IPS-NIHi7 (cell line): ENCODE measurements around the gene GFOD2.
A peak's percentile ranks its signal among the peaks of the same experiment; 100 is the strongest.
"Not testable (repeated sequence)": the region's sequence is repeated elsewhere in the genome, so short reads cannot be mapped to it uniquely, and the experiment has no call there.

Source experiments
- DNase-seq: peaks from one replicate; pipeline ENCODE4 v3.0.0; 2012; ENCODE audit warnings: mixed read lengths; ENCODE audit errors: extremely low spot score

The GFOD2 gene, protein sequence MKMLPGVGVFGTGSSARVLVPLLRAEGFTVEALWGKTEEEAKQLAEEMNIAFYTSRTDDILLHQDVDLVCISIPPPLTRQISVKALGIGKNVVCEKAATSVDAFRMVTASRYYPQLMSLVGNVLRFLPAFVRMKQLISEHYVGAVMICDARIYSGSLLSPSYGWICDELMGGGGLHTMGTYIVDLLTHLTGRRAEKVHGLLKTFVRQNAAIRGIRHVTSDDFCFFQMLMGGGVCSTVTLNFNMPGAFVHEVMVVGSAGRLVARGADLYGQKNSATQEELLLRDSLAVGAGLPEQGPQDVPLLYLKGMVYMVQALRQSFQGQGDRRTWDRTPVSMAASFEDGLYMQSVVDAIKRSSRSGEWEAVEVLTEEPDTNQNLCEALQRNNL

GRCh38 chr16:67719048-67719777, at the start of gene GFOD2:
Gene GFOD2 (minus strand): TSS chr16:67719316. CDS start chr16:67685715, 33,601 bp downstream.
- DNase-seq = peak; percentile 100

DNA sequence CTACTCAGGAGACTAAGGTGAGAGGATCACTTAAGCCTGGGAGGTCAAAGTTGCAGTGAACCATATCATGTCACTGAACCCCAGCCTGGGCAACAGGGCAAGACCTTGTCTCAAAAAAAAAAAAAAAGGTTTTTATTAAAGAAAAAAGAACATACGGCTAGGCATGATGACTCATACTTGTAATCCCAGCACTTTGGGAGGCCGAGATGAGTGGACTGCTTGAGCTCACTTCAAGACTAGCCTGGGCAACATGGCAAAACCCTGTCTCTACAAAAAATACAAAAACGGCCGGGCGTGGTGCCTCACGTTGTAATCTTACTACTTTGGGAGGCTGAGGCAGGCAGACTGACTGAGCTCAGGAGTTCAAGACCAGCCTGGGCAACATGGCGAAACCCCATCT, 48.8 kb upstream of the GFOD2 start:
- no peak for DNase-seq

GRCh38 chr16:67766291-67766690, 47.2 kb upstream of the GFOD2 start:
- no peak for DNase-seq

GRCh38 chr16:67764158-67764667, 45.1 kb upstream of the GFOD2 start:
- no peak for DNase-seq

DNA sequence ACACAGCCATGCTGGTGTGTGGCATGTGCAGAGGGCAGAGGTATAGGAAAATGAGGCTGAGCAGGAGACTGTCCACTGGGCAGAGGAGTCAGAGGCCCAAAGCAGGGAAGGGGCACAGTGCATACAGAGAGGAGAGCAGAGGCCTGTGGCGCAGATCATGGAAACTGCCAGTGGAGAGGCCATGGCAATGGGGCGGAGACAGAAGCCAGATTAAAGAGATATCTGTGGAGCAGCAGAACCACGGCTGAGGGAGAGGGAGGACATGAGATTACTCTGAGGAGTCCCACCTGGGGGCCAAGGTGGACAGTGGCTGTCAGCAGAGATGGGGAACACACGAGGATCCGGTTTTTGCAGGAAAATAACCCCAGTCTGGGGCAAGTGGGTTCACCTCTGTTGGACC, 44.0 kb upstream of the GFOD2 start:
- DNase-seq = no peak

- DNase-seq = no peak
Observed at GRCh38 chr16:67762385-67762784, 43.3 kb upstream of the GFOD2 start.

DNA sequence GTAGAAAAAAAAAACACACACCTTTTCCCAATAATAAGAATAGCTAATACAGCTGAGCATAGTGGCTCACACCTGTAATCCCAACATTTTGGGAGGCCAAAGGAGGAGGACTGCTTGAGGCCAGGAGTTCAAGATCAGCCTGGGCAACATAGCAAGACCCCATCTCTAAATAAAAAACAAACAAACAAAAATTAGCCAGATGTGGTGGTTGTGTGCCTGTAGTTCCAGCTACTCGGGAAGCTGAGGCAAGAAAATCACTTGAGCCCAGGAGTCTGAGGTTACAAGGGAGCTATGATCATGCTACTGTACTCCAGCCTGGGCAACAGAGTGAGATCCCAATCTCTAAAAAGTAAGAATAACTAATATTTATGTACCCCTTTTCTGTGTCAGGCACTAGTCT, 42.8 kb upstream of the GFOD2 start:
- DNase-seq = no peak

DNA sequence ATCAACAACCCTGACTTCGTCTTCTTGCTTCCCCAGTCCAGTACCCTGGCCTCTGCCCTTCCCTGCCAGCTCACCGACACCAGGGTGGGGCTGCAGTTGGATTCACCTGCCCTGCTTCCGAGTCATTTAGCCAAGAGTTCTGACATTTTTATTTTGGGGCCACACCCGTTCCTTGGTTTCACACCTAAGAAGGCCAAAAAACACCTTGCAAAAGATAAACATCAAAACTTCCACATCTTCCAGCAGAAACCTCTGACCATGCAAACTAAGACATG, 41.8 kb upstream of the GFOD2 start:
- DNase-seq = no peak

DNA sequence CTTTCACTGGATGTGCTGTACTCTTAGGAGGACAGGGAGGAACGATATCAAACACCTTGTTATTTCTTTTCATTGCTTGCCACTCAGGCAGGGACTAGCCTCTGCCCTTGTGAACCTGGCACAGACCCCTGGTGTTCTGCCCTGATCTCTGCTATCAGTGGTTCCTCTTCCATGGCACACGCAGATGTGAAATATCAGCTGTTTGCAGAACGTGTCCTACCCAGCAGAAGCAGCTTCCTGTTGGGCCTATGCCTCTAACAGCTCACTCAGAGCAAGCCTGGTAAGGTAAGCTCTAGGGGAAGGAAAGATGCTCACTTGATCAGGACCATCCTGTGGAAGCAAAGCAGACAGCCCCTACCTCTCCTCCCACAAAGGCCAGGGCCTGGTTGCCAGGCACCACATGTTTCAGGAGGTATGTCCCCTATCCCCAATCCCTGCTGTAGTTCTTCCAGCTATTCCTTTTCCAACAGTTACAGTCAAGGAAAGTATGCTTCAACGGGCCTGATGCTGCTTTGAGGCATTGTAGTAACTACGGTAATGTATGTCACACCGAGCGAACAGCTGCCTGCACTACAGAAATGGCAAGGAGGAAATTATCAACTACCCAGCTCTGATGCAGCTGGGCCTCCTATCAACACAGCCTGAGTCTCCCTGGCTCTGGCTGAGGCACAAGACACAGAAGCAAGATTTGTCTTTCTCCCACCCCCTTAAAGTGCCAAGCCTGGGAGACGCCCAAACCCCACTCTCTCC, 41.3 kb upstream of the GFOD2 start:
- no peak for DNase-seq

- no peak for DNase-seq
Observed at GRCh38 chr16:67758966-67759365, 39.9 kb upstream of the GFOD2 start.

DNA sequence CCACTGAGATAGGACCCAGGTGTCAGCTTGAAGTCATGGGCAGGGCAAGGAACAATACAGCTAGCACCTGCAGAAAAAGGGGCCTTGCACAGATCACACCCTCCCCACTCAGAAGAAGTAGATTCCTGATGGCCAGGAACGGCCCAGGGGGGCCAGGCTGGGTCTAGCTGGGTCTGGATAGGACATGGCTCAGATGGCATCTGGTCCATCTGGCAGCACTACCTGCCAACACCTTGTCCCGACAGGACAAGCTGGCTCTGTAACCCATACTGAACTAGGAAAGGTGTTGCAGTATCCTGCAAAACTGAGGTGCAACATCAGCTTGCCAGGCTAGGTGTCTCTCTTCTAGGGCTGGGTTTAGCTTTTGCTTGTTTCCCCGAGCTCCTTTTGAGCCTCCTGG, 38.9 kb upstream of the GFOD2 start:
- DNase-seq = no peak

DNA sequence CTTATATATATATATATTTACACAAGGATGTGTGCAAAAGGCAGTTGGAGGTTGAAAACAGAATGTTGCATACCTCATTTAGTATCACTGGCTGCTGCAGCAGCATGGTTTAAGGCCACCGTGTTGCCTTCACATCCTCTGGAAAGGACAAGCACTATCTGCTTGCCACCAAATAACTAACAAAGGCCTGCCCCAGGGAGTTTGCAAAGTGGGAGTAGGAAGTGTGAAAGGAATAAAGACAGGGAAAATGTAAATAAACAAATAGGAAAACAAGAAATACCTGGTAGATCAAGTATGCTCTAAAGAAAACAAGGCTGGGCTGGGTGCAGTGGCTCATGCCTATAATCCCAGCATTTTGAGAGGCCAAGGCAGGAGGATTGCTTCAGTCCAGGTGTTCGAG, 33.5 kb upstream of the GFOD2 start:
- DNase-seq = no peak

DNA sequence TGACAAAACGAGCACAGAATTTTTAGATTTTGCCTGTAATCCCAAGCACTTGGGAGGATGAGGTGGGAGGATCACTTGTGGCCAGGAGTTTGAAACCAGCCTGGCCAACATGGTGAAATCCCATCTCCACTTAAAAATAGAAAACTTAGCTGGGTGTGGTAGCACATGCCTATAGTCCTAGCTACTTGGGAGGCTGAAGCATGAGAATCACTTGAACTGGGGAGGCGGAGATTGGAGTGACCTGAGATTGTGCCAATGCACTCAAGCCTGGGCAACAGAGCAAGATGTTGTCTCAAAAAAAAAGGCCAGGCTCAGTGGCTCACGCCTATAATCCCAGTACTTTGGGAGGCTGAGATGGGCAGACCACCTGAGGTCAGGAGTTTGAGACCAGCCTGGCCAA, 32.2 kb upstream of the GFOD2 start:
- DNase-seq = not testable (repeated sequence)

DNA sequence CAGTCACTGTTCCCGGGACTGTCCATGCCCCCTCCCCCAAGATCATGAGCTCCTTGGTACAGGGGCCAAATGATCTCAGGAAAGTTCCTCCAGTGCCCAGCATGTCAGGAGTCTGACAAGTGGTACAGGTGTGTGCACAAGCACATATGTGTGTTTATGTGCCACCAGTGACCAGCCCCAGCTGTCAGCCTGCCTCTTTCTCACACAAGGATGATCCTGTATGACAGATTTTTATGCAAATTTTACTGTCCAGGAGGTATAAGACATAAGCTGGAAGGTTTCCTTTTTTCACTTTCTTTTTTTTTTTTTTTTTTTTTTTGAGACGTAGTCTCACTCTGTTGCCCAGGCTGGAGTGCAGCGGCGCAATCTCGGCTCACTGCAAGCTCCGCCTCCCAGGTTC, 31.4 kb upstream of the GFOD2 start:
- no peak for DNase-seq

DNA sequence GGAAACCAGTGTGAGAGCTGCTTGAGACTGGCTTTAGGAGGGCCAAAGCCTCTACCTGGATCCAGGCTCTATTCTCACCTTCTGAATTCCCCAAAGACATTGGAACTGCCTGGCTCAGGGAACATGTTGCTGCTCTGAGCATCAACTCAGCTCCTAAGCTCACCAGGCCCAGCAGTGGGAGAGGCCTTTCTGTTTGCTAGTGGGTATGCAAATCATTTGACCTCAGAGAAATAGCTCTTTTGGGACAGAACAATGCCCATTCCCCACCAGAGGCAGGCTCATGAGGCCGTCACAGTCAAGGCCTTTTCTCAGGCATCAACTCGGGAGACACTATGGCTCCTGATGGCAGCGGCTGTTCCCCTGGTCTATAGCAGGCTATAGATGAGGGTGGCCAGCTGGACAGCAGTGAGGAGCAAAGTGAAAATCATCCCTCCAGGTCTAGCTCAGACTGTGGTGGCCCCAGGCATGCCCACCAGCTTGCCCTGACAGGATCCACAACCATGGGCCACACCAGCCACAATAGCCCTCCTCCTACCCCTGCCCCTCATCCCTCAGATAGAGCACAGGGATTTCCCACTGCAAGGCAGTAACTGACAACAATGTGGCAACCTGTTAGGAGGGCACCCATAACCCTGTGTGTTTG, 30.4 kb upstream of the GFOD2 start:
- DNase-seq = no peak

DNA sequence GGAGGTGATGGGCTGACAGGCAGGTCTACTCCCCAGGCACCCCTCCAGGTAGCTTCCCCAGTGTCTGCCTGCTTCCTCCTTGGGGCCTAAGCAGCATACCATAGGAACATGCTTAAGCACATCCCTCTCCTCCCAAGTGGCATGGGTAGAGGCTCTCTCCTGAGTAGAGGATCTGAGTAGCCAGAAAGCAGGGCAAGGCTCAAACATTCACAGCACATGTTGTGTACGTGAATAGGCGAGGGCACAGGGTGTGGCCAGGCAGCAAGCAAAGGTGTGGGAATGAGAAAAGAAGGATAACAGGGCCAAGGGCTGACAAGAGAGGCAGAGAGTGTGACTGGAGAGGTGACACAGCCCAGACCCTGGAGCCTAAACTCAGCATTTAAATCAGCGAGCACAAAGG, 29.7 kb upstream of the GFOD2 start:
- DNase-seq = no peak

- no peak for DNase-seq
Observed at GRCh38 chr16:67746846-67747245, 27.7 kb upstream of the GFOD2 start.

DNA sequence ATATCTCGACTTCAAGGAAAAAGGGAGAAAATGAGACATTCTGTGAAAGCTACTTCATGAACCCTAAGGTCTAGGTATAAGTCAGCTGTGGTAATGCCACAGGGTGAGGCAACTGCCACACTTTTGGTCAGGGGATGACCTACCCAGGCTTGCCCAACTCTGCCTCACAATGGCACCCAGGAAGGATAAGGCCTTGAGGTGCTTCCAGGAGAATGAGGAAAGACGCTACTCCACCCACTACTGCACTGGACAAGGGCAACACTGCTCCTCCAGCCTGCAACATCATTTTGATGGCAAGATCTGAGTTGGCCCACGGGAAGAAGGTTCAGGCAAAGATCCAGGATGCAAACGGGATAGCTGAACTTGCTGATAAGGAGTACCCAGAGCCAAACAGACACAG, 22.0 kb upstream of the GFOD2 start:
- DNase-seq = no peak

DNA sequence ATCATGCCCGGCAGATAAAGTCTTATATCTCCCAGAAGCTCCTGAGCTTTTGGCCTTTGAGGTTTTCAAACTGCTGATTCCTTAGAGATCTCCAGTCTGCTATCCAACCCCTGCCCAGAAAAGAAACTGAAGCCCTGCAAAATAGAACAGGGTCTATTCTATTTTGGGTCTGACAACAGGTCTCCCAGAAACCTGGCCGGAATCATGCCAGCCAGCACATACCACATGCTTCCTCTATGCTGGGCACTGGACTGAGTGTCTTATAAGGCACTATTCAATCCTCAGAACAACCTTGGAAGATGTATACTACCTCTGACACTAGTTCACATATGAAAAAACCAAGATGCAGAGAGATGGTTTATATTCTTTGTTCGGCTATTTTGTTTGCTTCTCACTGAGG, 21.3 kb upstream of the GFOD2 start:
- no peak for DNase-seq

GRCh38 chr16:67736858-67737257, 17.7 kb upstream of the GFOD2 start:
- DNase-seq = no peak

DNA sequence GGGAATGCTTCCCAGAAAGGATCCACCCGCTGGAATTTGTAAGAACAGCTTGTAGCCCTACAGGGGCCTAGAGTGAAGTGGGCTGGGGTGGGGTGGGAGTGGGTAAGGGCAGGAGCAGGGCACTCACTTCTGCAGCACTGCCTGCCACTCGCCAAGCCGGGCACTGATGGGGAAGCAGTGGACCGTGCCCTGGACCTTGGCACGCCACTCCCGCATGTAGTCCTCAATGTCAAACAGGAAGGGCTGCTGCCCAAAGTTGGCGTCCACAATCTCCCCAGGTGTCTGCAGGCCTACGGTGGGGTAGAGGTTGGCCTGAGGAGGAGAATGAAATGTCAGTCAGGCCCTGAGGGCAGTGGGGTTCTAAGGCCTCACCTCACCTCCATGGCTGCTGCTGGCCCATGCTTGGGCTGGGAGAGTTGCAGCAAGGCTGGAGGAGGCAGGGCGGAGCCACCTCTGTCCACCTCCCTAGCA, 15.7 kb upstream of the GFOD2 start:
- DNase-seq = no peak
